PC-3 (cell line): ENCODE measurements around the gene TMED1. TPM values are rescaled to one million over a fixed set of nuclear protein-coding genes. Genes with fewer than 3 reads are reported as not detected.

Experiments
- ATAC-seq: fragments of 200-7000 bp; cut with Tn5 transposase; 2 replicates; pipeline ENCODE4 v1.9.1; 2020; ENCODE audit warnings: mild to moderate bottlenecking, moderate library complexity
- BruUV-seq: library from RNA; stranded (reverse); fragments of 400-500 nt; replicated peaks from 2 replicates; lab custom pipeline; 2021; lab: Mats Ljungman, UMichigan
- CTCF ChIA-PET: fragments of 300-600 bp; sonication (Branson Sonifier 250); formaldehyde crosslinking; loops from one replicate; lab custom pipeline; 2022; ENCODE audit warnings: antibody characterized with exemption; lab: Charles Lee
- POLR2A ChIA-PET: fragments of 300-600 bp; sonication (Branson Sonifier 250); formaldehyde crosslinking; loops from one replicate; lab custom pipeline; 2022; ENCODE audit warnings: antibody characterized with exemption; ENCODE audit not compliant: unreplicated experiment; lab: Charles Lee
- DNase-seq: peaks from one replicate; pipeline ENCODE4 v3.0.0-alpha.2; 2015
- H2AFZ ChIP-seq: fragments of 300-600 bp; sonication (generic); 2 replicates; pipeline ENCODE4 v1.6.0; 2016; ENCODE audit warnings: antibody characterized with exemption, low read length
- H3F3A ChIP-seq: fragments of 300-600 bp; sonication (generic); one replicate; pipeline ENCODE4 v1.6.0; 2017; ENCODE audit warnings: antibody characterized with exemption, low read length, control low read depth, mild to moderate bottlenecking; ENCODE audit not compliant: unreplicated experiment
- H3K27ac ChIP-seq: fragments of 300-600 bp; sonication (generic); 2 replicates; pipeline ENCODE4 v1.5.1; 2016; ENCODE audit warnings: mild to moderate bottlenecking, low read length
- H3K27me3 ChIP-seq: fragments of 300-600 bp; sonication (generic); 2 replicates; pipeline ENCODE4 v1.6.1; 2016; ENCODE audit warnings: low read length, mixed read lengths
- H3K36me3 ChIP-seq: fragments of 300-600 bp; sonication (generic); 2 replicates; pipeline ENCODE4 v1.6.1; 2016; ENCODE audit warnings: low read depth, mixed run types, low read length, mixed read lengths
- H3K4me1 ChIP-seq: fragments of 300-600 bp; sonication (generic); 2 replicates; pipeline ENCODE4 v1.5.1; 2016; ENCODE audit warnings: low read length; ENCODE audit not compliant: insufficient read depth
- H3K4me2 ChIP-seq: fragments of 300-600 bp; sonication (generic); 2 replicates; pipeline ENCODE4 v1.6.0; 2016; ENCODE audit warnings: low read length
- H3K4me3 ChIP-seq: fragments of 300-600 bp; sonication (generic); 2 replicates; pipeline ENCODE4 v1.5.1; 2016; ENCODE audit warnings: mild to moderate bottlenecking, low read length, mixed read lengths
- H3K79me2 ChIP-seq: fragments of 300-600 bp; sonication (generic); 2 replicates; pipeline ENCODE4 v1.6.1; 2017; ENCODE audit warnings: low read length, mixed read lengths
- H3K9ac ChIP-seq: fragments of 300-600 bp; sonication (generic); 2 replicates; pipeline ENCODE4 v1.6.0; 2016; ENCODE audit warnings: mild to moderate bottlenecking, low read length
- H3K9me2 ChIP-seq: fragments of 300-600 bp; sonication (generic); replicated peaks from 2 replicates; pipeline ENCODE4 v1.6.1; 2016; ENCODE audit warnings: mixed run types, low read length, mixed read lengths
- H3K9me3 ChIP-seq: fragments of 300-600 bp; sonication (generic); 2 replicates; pipeline ENCODE4 v1.6.1; 2016; ENCODE audit warnings: low read length, mixed read lengths
- H4K20me1 ChIP-seq: fragments of 300-600 bp; sonication (generic); 2 replicates; pipeline ENCODE4 v1.6.1; 2016; ENCODE audit warnings: low read length, mixed read lengths
- EZH2 ChIP-seq: fragments of 300-600 bp; sonication (generic); IDR thresholded peaks from one replicate; pipeline ENCODE4 v1.6.1; 2017; ENCODE audit warnings: antibody characterized with exemption, mild to moderate bottlenecking, low read length; ENCODE audit not compliant: unreplicated experiment
- EZH2phosphoT487 ChIP-seq: fragments of 300-600 bp; sonication (generic); IDR thresholded peaks from 2 replicates; pipeline ENCODE4 v1.6.1; 2018; ENCODE audit warnings: mild to moderate bottlenecking, antibody characterized with exemption, low read length, borderline replicate concordance
- intact Hi-C: fragments of 100-400 bp; cut with micrococcal nuclease; formaldehyde crosslinking; loops from 2 replicates; pipeline ENCODE4 v1.9.0; 2023
- total RNA-seq: library from RNA; depleted of rRNA; stranded (reverse); fragments of >200 nt; gene quantifications from 2 replicates; pipeline ENCODE4 v1.2.3, GENCODE V29; 2014
- TF ChIP-seq, protein P1 (sequence below): fragments of 300-600 bp; sonication (generic); conservative IDR thresholded peaks from 2 replicates; pipeline ENCODE4 v1.5.1; 2017; ENCODE audit warnings: antibody characterized with exemption, low read depth, mild to moderate bottlenecking, low read length

TMED1 gene
- total RNA-seq, 1 experiment from 2014 or later: 81.2 TPM

DNA sequence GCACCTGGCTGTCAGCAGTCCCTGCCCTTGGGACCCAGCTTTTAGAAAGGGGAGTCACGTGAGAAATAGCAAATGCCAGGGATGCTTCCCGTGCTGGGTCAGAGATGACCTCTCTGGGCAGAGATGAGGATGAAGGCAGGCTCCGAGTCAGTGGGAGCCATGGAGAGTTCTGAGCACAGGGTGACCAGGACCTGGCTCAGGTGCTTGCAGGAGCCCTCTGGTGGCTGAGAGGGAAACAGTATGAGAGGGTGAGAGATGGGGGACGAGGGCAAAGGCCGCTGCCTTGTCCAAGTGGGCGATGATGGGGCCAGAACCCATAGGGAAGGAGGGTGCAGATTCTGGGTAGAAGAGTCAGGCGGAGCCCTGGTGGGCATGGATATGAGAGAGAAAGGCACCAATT, 15.8 kb downstream of the TMED1 start:
- Histone ChIP-seq H3K4me1 (no peaks in the 10 kb centered on the region), H3K27ac (no peak overlapping the region), H3K4me2 (no peak overlapping the region), H3K4me3 (no peak overlapping the region), H3K36me3 (peaks cover 23% of the 10 kb centered on the region), H3K9me2 (no peaks in the 10 kb centered on the region), H3F3A (no peaks in the 10 kb centered on the region), H3K27me3 (no peaks in the 10 kb centered on the region), H3K9ac (no peak overlapping the region), H2AFZ (no peak overlapping the region), H3K9me3 (no peaks in the 10 kb centered on the region), H4K20me1 (0 out of 2 replicates have a peak, but pooled peaks cover 4% of the 10 kb centered on the region), H3K79me2 (no peaks in the 10 kb centered on the region)
- intact Hi-C loops: no loop called here
- CTCF ChIA-PET: no interaction called here
- ATAC-seq (peak; percentile 58; the same call in 1 of the 2 replicates), DNase-seq (peak; percentile 11)
- TF ChIP-seq, protein P1, sequence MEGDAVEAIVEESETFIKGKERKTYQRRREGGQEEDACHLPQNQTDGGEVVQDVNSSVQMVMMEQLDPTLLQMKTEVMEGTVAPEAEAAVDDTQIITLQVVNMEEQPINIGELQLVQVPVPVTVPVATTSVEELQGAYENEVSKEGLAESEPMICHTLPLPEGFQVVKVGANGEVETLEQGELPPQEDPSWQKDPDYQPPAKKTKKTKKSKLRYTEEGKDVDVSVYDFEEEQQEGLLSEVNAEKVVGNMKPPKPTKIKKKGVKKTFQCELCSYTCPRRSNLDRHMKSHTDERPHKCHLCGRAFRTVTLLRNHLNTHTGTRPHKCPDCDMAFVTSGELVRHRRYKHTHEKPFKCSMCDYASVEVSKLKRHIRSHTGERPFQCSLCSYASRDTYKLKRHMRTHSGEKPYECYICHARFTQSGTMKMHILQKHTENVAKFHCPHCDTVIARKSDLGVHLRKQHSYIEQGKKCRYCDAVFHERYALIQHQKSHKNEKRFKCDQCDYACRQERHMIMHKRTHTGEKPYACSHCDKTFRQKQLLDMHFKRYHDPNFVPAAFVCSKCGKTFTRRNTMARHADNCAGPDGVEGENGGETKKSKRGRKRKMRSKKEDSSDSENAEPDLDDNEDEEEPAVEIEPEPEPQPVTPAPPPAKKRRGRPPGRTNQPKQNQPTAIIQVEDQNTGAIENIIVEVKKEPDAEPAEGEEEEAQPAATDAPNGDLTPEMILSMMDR: peak; percentile 62
- TF ChIP-seq EZH2 (no peak), EZH2phosphoT487 (no peak)
- POLR2A ChIA-PET: no interaction called here
- no TSS peak for BruUV-seq

DNA sequence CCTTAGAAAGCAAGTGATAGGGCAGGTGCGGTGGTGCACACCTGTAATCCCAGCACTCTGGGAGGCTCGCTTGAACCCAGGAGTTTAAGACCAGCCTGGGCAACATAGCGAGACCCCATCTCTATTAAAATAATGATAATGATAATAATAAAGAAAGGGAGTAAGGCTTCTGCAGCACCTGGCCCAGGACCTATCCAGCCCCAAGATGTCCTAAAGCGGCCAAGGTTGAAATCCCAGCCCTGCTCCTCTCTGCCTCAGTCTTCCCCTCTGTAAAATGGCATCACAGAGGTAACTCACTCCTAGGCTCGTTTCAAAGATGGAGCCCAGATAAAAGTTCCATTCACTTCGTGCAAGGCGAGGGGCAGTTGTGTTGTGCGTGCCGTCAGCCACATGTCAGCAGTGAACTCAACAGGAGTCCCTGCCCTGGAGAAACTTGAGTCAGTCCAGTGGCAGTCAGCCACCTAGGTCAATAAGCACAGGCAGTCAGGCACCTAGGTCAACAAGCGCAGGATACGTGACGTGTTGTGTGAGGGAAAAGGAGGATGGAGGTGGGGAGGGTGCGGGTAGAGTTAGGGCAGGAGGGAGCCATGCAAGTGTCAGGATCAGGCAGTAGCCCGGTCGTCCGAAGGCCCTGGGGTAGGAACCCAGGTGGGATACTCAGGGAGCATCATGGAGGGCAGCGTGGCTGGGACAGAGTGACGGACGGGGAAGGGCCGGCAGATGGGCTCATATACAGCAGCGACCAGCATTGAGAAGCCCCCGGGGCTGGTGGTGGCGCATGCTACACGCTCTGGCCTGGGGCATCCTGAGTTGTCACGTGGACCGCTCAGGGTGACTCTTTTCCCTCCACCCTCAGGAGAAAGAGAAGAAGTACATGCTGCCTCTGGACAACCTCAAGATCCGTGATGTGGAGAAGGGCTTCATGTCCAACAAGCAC, 16.6 kb downstream of the TMED1 start:
- CTCF ChIA-PET: no interaction called here
- H3F3A ChIP-seq: no peaks in the 10 kb centered on the region
- no peaks in the 10 kb centered on the region for H3K79me2 ChIP-seq
- peaks cover 22% of the 10 kb centered on the region for H3K36me3 ChIP-seq
- TF ChIP-seq, protein P1: no peak
- TF ChIP-seq EZH2phosphoT487 (no peak), EZH2 (no peak)
- 0 out of 2 replicates have a peak, but pooled peaks cover 4% of the 10 kb centered on the region for H4K20me1 ChIP-seq
- no peaks in the 10 kb centered on the region for H3K4me1 ChIP-seq
- POLR2A ChIA-PET: no interaction called here
- no peak overlapping the region for H3K4me2 ChIP-seq
- no peak overlapping the region for H2AFZ ChIP-seq
- no peaks in the 10 kb centered on the region for H3K27me3 ChIP-seq
- no peak for ATAC-seq
- no peaks in the 10 kb centered on the region for H3K9me2 ChIP-seq
- no peak overlapping the region for H3K4me3 ChIP-seq
- no peak overlapping the region for H3K27ac ChIP-seq
- intact Hi-C loops: no loop called here
- H3K9me3 ChIP-seq: no peaks in the 10 kb centered on the region
- no peak overlapping the region for H3K9ac ChIP-seq
- BruUV-seq: no TSS peak
- no peak for DNase-seq
